Fibroblast of lung (primary cell): ENCODE results near the gene TRIM65. TPM values are rescaled to one million over a fixed set of nuclear protein-coding genes. Genes with fewer than 3 reads are reported as not detected.

ENCODE experiments used
- DNase-seq, 2 donors: peaks; one replicate each; pipeline versions ENCODE4 v3.0.0 to v3.0.0-alpha.2; 2010; ENCODE audit warnings: low read depth in 2 of 2
- H2AFZ ChIP-seq: 2 replicates; pipeline ENCODE4 v1.5.1; 2012; ENCODE audit warnings: low read length, control low read depth, inconsistent platforms
- H3K27ac ChIP-seq: 2 replicates; pipeline ENCODE4 v1.5.1; 2011; ENCODE audit warnings: low read length, control low read depth; ENCODE audit not compliant: insufficient read depth
- H3K27me3 ChIP-seq: 2 replicates; pipeline ENCODE4 v1.5.1; 2011; ENCODE audit warnings: mild to moderate bottlenecking, low read length; ENCODE audit not compliant: control insufficient read depth, insufficient read depth
- H3K36me3 ChIP-seq: 2 replicates; pipeline ENCODE4 v1.5.1; 2011; ENCODE audit warnings: low read length; ENCODE audit not compliant: control insufficient read depth, insufficient read depth
- H3K4me1 ChIP-seq: 2 replicates; pipeline ENCODE4 v1.5.1; 2011; ENCODE audit warnings: low read length; ENCODE audit not compliant: control insufficient read depth, insufficient read depth; ENCODE audit errors: extremely low read depth
- H3K4me2 ChIP-seq: 2 replicates; pipeline ENCODE4 v1.5.1; 2011; ENCODE audit warnings: low read length, control low read depth; ENCODE audit not compliant: insufficient read depth; ENCODE audit errors: extremely low read depth
- H3K4me3 ChIP-seq, 4 experiments: fragments of 200-600 bp in 1 of 4; sonication (generic) in 1 of 4; replicated peaks in 1 of 4; 2 replicates each; pipeline ENCODE4 v1.5.1; 2011 to 2016; ENCODE audit warnings: low read length in 4 of 4, low read depth in 3 of 4, mild to moderate bottlenecking in 3 of 4, control low read depth in 2 of 4, inconsistent platforms in 1 of 4, mixed read lengths in 1 of 4; ENCODE audit not compliant: insufficient read depth in 1 of 4; ENCODE audit errors: control extremely low read depth in 1 of 4
- H3K79me2 ChIP-seq: 2 replicates; pipeline ENCODE4 v1.5.1; 2012; ENCODE audit warnings: mild to moderate bottlenecking, low read length, inconsistent platforms; ENCODE audit not compliant: control insufficient read depth, insufficient read depth
- H3K9ac ChIP-seq: 2 replicates; pipeline ENCODE4 v1.5.1; 2011; ENCODE audit warnings: mild to moderate bottlenecking, low read length, control low read depth; ENCODE audit not compliant: insufficient read depth
- H3K9me3 ChIP-seq: 2 replicates; pipeline ENCODE4 v1.5.1; 2012; ENCODE audit warnings: low read depth, low read length; ENCODE audit not compliant: control insufficient read depth, insufficient read depth
- H4K20me1 ChIP-seq: 2 replicates; pipeline ENCODE4 v1.5.1; 2011; ENCODE audit warnings: low read length; ENCODE audit not compliant: control insufficient read depth, insufficient read depth; ENCODE audit errors: extremely low read depth
- CTCF ChIP-seq, 2 donors: IDR thresholded peaks in 1 of 2; conservative IDR thresholded peaks in 1 of 2; 1 replicate in 1 of 2; 2 replicates in 1 of 2; pipeline ENCODE4 v1.5.1; 2011 to 2012; ENCODE audit warnings: low read length in 2 of 2, control low read depth in 1 of 2, inconsistent platforms in 1 of 2, low read depth in 1 of 2, mild to moderate bottlenecking in 1 of 2
- EZH2 ChIP-seq: IDR thresholded peaks from 2 replicates; pipeline ENCODE4 v1.5.1; 2012; ENCODE audit warnings: low read length, control low read depth, mild to moderate bottlenecking; ENCODE audit errors: missing control alignments
- polyA plus RNA-seq, 2 donors: library from polyadenylated mRNA; depleted of rRNA in 1 of 2; stranded (reverse) in 1 of 2; unstranded in 1 of 2; fragments of >200 nt; gene quantifications; 2 replicates each; pipeline ENCODE4 v1.2.1, GENCODE V29; 2011 to 2012; ENCODE audit warnings: missing spikeins in 1 of 2
- total RNA-seq: library from RNA; depleted of rRNA; stranded (reverse); fragments of >200 nt; gene quantifications from 2 replicates; pipeline ENCODE4 v1.2.1, GENCODE V29; 2014

Gene TRIM65
- total and polyA plus RNA-seq, 2 donors (not counting 1 experiment from before 2014, with no cell fraction given) = 4.3 to 17.2 TPM

GRCh38 chr17:75915268-75915667, 18.5 kb upstream of the TRIM65 start:
- H3K9me3 ChIP-seq = no peaks in the 10 kb centered on the region
- TF ChIP-seq CTCF (conservative IDR thresholded peaks at IDR 0.05 in 1 of 2, IDR thresholded peaks at IDR 0.05 in 1 of 2; ENCODE audit: low read depth in 1 of 2, low read length in 2 of 2) (no peak), EZH2 (no peak)
- H3K9ac ChIP-seq = no peak overlapping the region
- no peaks in the 10 kb centered on the region for H3K4me1 ChIP-seq
- no peaks in the 10 kb centered on the region for H4K20me1 ChIP-seq
- no peak overlapping the region for H2AFZ ChIP-seq
- no peak overlapping the region for H3K4me3 ChIP-seq
- H3K27me3 ChIP-seq = no peaks in the 10 kb centered on the region
- peaks cover 2% of the 10 kb centered on the region for H3K36me3 ChIP-seq
- no peaks in the 10 kb centered on the region for H3K79me2 ChIP-seq
- DNase-seq = no peak
- H3K4me2 ChIP-seq = no peak overlapping the region
- H3K27ac ChIP-seq = no peak overlapping the region

- H3K27ac ChIP-seq = no peak overlapping the region
- peaks cover 2% of the 10 kb centered on the region for H3K36me3 ChIP-seq
- no peak overlapping the region for H3K4me3 ChIP-seq
- no peaks in the 10 kb centered on the region for H3K27me3 ChIP-seq
- H3K79me2 ChIP-seq = no peaks in the 10 kb centered on the region
- DNase-seq = no peak
- H3K9me3 ChIP-seq = no peaks in the 10 kb centered on the region
- TF ChIP-seq CTCF (conservative IDR thresholded peaks at IDR 0.05 in 1 of 2, IDR thresholded peaks at IDR 0.05 in 1 of 2; ENCODE audit: low read depth in 1 of 2, low read length in 2 of 2) (no peak), EZH2 (no peak)
- H2AFZ ChIP-seq = no peak overlapping the region
- no peak overlapping the region for H3K9ac ChIP-seq
- no peaks in the 10 kb centered on the region for H4K20me1 ChIP-seq
- H3K4me1 ChIP-seq = no peaks in the 10 kb centered on the region
- no peak overlapping the region for H3K4me2 ChIP-seq
Measured at GRCh38 chr17:75914643-75915267, 18.0 kb upstream of the TRIM65 start.

GRCh38 chr17:75913537-75914210, 16.9 kb upstream of the TRIM65 start:
- H2AFZ ChIP-seq = no peak overlapping the region
- peaks cover 2% of the 10 kb centered on the region for H3K36me3 ChIP-seq
- H3K79me2 ChIP-seq = no peaks in the 10 kb centered on the region
- TF ChIP-seq EZH2 (no peak), CTCF (conservative IDR thresholded peaks at IDR 0.05 in 1 of 2, IDR thresholded peaks at IDR 0.05 in 1 of 2; ENCODE audit: low read depth in 1 of 2, low read length in 2 of 2) (no peak)
- H3K4me1 ChIP-seq = no peaks in the 10 kb centered on the region
- H4K20me1 ChIP-seq = no peaks in the 10 kb centered on the region
- H3K27ac ChIP-seq = no peak overlapping the region
- DNase-seq = no peak
- H3K9me3 ChIP-seq = no peaks in the 10 kb centered on the region
- no peak overlapping the region for H3K9ac ChIP-seq
- no peaks in the 10 kb centered on the region for H3K27me3 ChIP-seq
- H3K4me2 ChIP-seq = no peak overlapping the region
- no peak overlapping the region for H3K4me3 ChIP-seq
